K562 treated with DMSO at 1 percent for 12 hours (cell line): Measurements from ENCODE around the gene IGFBP3. TPM values are rescaled to one million over a fixed set of nuclear protein-coding genes. Genes with fewer than 3 reads are reported as not detected.

Source experiments
- total RNA-seq: library from RNA; unstranded; fragments of 300-600 nt; gene quantifications from 2 replicates; pipeline ENCODE4 v1.2.3, GENCODE V29; 2022; ENCODE audit not compliant: insufficient read depth

Gene IGFBP3
- total RNA-seq, result not detected in 2 replicates

DNA sequence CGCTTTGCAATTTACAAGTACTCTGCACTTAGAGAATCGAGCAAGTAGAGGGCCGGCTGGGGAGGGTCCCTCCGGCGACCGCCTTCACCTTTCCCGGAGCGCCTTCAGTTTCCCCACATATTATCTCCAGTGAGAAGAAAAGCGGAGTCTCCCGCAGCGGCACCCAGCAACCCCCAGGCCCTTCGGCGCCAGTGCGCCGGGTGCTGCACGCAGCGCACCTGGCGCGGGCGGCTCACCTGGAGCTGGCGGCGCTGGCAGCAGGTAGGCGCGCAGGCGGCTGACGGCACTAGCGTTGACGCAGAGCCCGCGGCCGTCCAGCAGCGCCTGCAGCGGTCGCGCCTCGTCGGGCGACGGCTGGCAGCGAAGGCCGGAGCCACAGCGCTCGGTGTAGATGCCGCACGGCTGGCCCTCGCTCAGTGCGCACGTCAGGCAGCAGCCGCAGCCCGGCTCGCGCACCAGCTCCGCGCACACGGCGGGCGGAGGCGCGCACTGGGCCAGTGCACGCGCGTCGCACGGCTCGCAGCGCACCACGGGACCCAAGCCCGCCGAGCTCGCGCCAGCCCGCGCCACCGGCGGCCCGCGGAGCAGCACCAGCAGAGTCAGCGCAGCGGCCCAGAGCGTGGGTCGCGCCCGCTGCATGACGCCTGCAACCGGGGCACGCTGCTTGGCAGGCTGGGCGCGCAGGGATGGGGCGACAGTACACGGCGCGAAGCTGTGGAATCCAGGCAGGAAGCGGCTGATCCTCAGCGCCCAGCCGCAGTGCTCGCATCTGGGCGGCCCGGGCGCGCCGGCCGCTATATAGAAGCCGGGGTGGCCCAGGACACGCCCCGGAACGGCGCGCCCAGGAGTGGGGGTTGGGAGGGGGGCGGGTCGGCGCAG is at the start of gene IGFBP3:
Gene IGFBP3, minus strand, starts transcription at position 771 of the 879 bp plus-strand sequence. Its CDS starts 132 bp downstream, at position 639.

GRCh38 chr7:45888185-45888992 is 32.7 kb downstream of the IGFBP3 start, which contains the start of gene IGFBP1:
IGFBP1 (plus strand) TSS chr7:45888488; CDS start chr7:45888653, 165 bp downstream.

DNA sequence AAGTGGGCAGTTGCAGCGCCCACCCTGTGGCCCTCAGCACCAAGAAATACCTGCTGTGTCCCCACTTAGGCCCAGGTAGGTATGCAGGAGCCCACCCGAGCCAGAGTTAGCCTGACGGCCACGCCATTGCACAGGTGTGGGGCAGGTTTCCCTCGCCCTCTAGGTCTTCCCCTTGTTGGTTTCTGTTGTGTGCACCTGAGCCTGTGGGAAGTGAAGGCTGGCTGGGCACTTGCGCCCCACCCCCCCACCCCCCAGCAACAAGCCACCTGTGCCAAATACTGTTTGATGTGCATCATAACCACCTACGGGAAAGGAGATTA is 48.1 kb downstream of the IGFBP3 start, which contains the start of gene CCDC201:
Gene CCDC201, minus strand, starts transcription at position 48 of the 320 bp plus-strand sequence. CDS start 75 bp downstream, outside the sequence.

Other genes with a start within 250 kb of the IGFBP3 start
- gene CCDC201, start 48.2 kb downstream of the IGFBP3 start, total RNA-seq, result not detected in 2 replicates
- gene IGFBP1, start 32.8 kb downstream of the IGFBP3 start, total RNA-seq, result not detected in 2 replicates